Measurements from ENCODE around the gene CTNND2.

GRCh38 chr5:11281842-11282241 is 622.4 kb downstream of the CTNND2 start:
- TF ChIP-seq POLR2A (IDR thresholded peaks at IDR 0.05), result no peak
- TF ChIP-seq CTCF (IDR thresholded peaks at IDR 0.05), result no peak

All from Peyer's patch (tissue), 4 donors.